Chondrocyte (in vitro differentiated cells): ENCODE results near the gene TRIP12. TPM values are rescaled to one million over a fixed set of nuclear protein-coding genes. Genes with fewer than 3 reads are reported as not detected.

ENCODE experiments used
- DNase-seq: peaks from one replicate; pipeline ENCODE4 v3.0.0; 2021; ENCODE audit warnings: mixed read lengths, low spot score
- H3K27ac Mint-ChIP-seq: one replicate; pipeline ENCODE4 v1.8.0; 2021; ENCODE audit warnings: mild to moderate bottlenecking, moderate library complexity, mixed read lengths; ENCODE audit not compliant: unreplicated experiment
- H3K27me3 Mint-ChIP-seq: 2 replicates; pipeline ENCODE4 v1.8.0; 2021; ENCODE audit warnings: low read depth, mixed read lengths
- H3K36me3 Mint-ChIP-seq: 2 replicates; pipeline ENCODE4 v1.8.0; 2021; ENCODE audit warnings: low read depth, mixed read lengths
- H3K4me1 Mint-ChIP-seq: 2 replicates; pipeline ENCODE4 v1.8.0; 2021; ENCODE audit warnings: low read depth, mild to moderate bottlenecking, mixed read lengths
- H3K4me3 Mint-ChIP-seq: one replicate; pipeline ENCODE4 v1.8.0; 2021; ENCODE audit warnings: mild to moderate bottlenecking, moderate library complexity, mixed read lengths; ENCODE audit not compliant: unreplicated experiment
- H3K9me3 Mint-ChIP-seq: 2 replicates; pipeline ENCODE4 v1.8.0; 2021; ENCODE audit warnings: low read depth, mixed read lengths
- total RNA-seq: library from RNA; stranded (reverse); gene quantifications from 3 replicates; pipeline ENCODE4 v1.2.1, GENCODE V29; 2021
- TF ChIP-seq, protein P1 (sequence below): fragments of 200-600 bp; sonication (generic); IDR thresholded peaks from 2 replicates; pipeline ENCODE4 v1.5.0; 2021; ENCODE audit warnings: antibody characterized with exemption, mild to moderate bottlenecking, moderate library complexity

The TRIP12 gene
- total RNA-seq, 1 donor from 2014 or later = 223 TPM

DNA sequence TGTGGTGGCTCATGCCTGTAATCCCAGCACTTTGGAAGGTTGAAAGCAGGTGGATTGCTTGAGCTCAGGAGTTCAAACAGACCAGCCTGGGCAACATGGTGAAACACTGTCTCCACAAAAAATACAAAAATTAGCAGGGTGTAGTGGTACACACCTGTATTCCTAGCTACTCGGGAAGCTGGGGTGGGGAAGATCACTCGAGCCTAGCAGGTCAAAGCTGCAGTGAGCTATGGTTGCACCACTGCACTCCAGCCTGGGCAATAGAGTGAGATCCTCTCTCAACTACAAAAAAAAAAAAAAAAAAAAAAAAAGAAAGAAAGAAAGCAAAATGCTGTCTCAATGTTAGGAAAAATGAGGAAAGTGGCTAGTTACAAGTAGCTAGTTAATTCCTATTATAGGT, 56.8 kb downstream of the TRIP12 start:
- TF ChIP-seq, protein P1, sequence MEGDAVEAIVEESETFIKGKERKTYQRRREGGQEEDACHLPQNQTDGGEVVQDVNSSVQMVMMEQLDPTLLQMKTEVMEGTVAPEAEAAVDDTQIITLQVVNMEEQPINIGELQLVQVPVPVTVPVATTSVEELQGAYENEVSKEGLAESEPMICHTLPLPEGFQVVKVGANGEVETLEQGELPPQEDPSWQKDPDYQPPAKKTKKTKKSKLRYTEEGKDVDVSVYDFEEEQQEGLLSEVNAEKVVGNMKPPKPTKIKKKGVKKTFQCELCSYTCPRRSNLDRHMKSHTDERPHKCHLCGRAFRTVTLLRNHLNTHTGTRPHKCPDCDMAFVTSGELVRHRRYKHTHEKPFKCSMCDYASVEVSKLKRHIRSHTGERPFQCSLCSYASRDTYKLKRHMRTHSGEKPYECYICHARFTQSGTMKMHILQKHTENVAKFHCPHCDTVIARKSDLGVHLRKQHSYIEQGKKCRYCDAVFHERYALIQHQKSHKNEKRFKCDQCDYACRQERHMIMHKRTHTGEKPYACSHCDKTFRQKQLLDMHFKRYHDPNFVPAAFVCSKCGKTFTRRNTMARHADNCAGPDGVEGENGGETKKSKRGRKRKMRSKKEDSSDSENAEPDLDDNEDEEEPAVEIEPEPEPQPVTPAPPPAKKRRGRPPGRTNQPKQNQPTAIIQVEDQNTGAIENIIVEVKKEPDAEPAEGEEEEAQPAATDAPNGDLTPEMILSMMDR = no peak
- Mint-ChIP-seq H3K4me3 (no peak overlapping the region), H3K27ac (no peak overlapping the region), H3K9me3 (no peaks in the 10 kb centered on the region), H3K36me3 (peaks cover 2% of the 10 kb centered on the region), H3K27me3 (no peaks in the 10 kb centered on the region), H3K4me1 (peaks cover 31% of the 10 kb centered on the region)
- DNase-seq = no peak

DNA sequence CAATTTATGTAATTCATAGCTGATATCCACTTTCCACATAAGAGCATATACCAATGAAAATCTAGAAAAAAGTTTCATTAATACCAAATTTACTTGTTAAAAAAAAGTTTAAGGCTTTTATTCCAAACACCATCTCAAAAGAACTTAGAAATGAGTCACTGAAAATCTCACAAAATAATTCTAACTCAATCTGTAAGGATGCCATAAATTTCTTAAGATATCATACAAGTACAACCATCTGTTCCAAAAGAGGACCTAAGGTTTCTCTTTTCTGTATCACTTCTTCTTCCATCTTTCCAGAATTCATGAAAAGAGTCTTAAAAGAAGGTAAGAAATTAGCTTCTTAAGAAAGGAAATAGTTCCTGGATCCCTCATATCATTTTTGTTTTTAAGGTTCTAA, 60.4 kb downstream of the TRIP12 start:
- Mint-ChIP-seq H3K27me3 (no peaks in the 10 kb centered on the region), H3K9me3 (no peaks in the 10 kb centered on the region), H3K36me3 (peaks cover 14% of the 10 kb centered on the region), H3K4me1 (peaks cover 27% of the 10 kb centered on the region), H3K27ac (no peak overlapping the region), H3K4me3 (no peak overlapping the region)
- TF ChIP-seq, protein P1 = no peak
- DNase-seq = no peak

DNA sequence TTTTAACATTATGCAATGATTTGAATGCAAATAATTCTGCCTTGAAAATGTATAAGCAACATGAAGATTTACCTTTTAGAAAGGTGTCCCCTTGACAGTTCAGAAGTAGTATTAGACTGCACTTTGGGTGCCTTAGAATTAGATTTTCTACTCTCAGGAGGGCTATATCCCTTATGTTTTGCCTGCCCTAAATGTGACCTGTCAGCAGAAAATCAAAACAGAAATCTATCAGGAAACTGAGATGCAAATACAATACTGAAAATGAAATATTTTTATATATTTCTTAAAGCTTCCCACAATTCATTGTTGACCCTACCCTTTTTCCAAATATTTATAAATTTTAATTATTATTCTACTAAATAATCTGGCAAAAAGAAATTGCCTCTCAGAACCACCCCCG, 61.5 kb downstream of the TRIP12 start:
- H3K36me3 Mint-ChIP-seq = peaks cover 17% of the 10 kb centered on the region
- no peak overlapping the region for H3K4me3 Mint-ChIP-seq
- TF ChIP-seq, protein P1 = no peak
- DNase-seq = no peak
- H3K27me3 Mint-ChIP-seq = no peaks in the 10 kb centered on the region
- H3K4me1 Mint-ChIP-seq = peaks cover 27% of the 10 kb centered on the region
- H3K9me3 Mint-ChIP-seq = no peaks in the 10 kb centered on the region
- no peak overlapping the region for H3K27ac Mint-ChIP-seq

DNA sequence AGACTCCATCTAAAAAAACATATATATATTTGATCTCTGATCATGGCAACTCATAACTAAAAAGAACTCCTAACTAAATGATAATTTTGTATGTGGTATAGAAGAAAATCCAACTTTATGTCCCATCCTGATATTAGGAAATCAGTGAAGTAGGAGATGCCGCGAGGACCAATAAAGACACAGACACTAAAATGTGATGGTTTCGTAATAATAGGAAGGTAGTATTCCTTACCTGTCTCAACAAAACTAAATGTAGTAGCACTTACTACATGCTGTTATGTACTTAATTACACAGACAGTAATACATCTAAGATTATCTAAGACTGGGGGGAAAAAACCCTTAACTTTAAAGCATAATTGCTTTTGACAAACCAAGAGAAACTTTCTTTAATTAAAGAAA, 63.5 kb downstream of the TRIP12 start:
- no peak for DNase-seq
- TF ChIP-seq, protein P1 = no peak
- H3K36me3 Mint-ChIP-seq = peaks cover 17% of the 10 kb centered on the region
- no peaks in the 10 kb centered on the region for H3K9me3 Mint-ChIP-seq
- H3K27me3 Mint-ChIP-seq = no peaks in the 10 kb centered on the region
- H3K4me1 Mint-ChIP-seq = peaks cover 19% of the 10 kb centered on the region
- no peak overlapping the region for H3K27ac Mint-ChIP-seq
- no peak overlapping the region for H3K4me3 Mint-ChIP-seq

DNA sequence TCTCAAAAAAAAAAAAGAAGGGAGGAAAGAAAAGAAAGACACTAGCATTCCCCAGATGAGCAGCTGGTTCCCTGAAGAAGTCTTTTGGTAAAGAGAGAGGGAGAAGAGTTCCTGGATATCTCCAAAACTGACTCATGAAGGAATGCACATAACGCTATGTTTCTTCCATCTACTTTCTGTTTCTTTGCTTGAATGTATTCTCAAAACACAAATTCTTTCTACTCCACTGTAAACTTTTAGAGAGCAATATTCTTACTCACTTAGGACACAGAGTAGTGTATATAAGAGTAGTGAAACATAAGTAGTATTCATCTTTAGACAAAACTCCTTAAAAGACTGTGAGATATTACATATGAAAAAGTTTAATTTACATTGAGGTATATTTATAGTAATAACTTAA, 64.2 kb downstream of the TRIP12 start:
- no peaks in the 10 kb centered on the region for H3K27me3 Mint-ChIP-seq
- H3K9me3 Mint-ChIP-seq = no peaks in the 10 kb centered on the region
- DNase-seq = no peak
- peaks cover 17% of the 10 kb centered on the region for H3K36me3 Mint-ChIP-seq
- H3K27ac Mint-ChIP-seq = no peak overlapping the region
- TF ChIP-seq, protein P1 = no peak
- peaks cover 20% of the 10 kb centered on the region for H3K4me1 Mint-ChIP-seq
- H3K4me3 Mint-ChIP-seq = no peak overlapping the region
